ENCODE data around the gene LSM2.
"Not testable (repeated sequence)": the region's sequence is repeated elsewhere in the genome, so short reads cannot be mapped to it uniquely, and the experiment has no call there.

LSM2 gene

GRCh38 chr6:31795616-31796298 is 11.0 kb downstream of the LSM2 start, which contains the start of gene VARS1:
Gene VARS1 (minus strand): TSS chr6:31795752. CDS start chr6:31795217, 535 bp downstream.
- DNase-seq = peak; percentile 78 to 79

- peak; percentile 72 to 78 for DNase-seq
These were observed 11.7 kb downstream of the LSM2 start for GRCh38 chr6:31794866-31795615.

- peak; percentile 35 to 57 for DNase-seq
These were observed 12.4 kb downstream of the LSM2 start for GRCh38 chr6:31794294-31794865.

GRCh38 chr6:31793927-31794245 is 12.9 kb downstream of the LSM2 start:
- DNase-seq = not testable (repeated sequence)

GRCh38 chr6:31792761-31793171 is 14.0 kb downstream of the LSM2 start:
- DNase-seq = no peak

- no peak for DNase-seq
These were observed 14.7 kb downstream of the LSM2 start for GRCh38 chr6:31792090-31792374.

- DNase-seq = peak; percentile 84 to 91
These were observed 15.3 kb downstream of the LSM2 start for GRCh38 chr6:31791324-31792089.

GRCh38 chr6:31785475-31785874 is 21.3 kb downstream of the LSM2 start:
- DNase-seq = no peak

GRCh38 chr6:31784098-31784925 is 22.5 kb downstream of the LSM2 start:
- no peak for DNase-seq

GRCh38 chr6:31782126-31782855 is 24.5 kb downstream of the LSM2 start:
- no peak for DNase-seq

- no peak for DNase-seq
These were observed 25.3 kb downstream of the LSM2 start for GRCh38 chr6:31781244-31782125.

GRCh38 chr6:31780507-31781243 is 26.1 kb downstream of the LSM2 start:
- no peak for DNase-seq

- no peak for DNase-seq
These were observed 26.9 kb downstream of the LSM2 start for GRCh38 chr6:31779908-31780307.

- no peak for DNase-seq
These were observed 27.5 kb downstream of the LSM2 start for GRCh38 chr6:31778999-31779885.

GRCh38 chr6:31778193-31778592 is 28.6 kb downstream of the LSM2 start:
- no peak for DNase-seq

GRCh38 chr6:31777667-31778050 is 29.1 kb downstream of the LSM2 start:
- DNase-seq = no peak

GRCh38 chr6:31776989-31777666 is 29.6 kb downstream of the LSM2 start, which contains the start of gene VWA7:
Gene VWA7 (minus strand): TSS chr6:31777328. CDS start chr6:31776779, 549 bp downstream.
- peak; percentile 49 to 63 for DNase-seq

GRCh38 chr6:31776485-31776988 is 30.2 kb downstream of the LSM2 start:
- peak; percentile 14 to 25 for DNase-seq

Data from Kasumi-1 (cell line).